GM10248 (cell line): ENCODE data around the gene LRRC72.
"Not testable (repeated sequence)": the region's sequence is repeated elsewhere in the genome, so short reads cannot be mapped to it uniquely, and the experiment has no call there.

Source experiments
- CTCF ChIA-PET: fragments of 300-600 bp; sonication (Branson Sonifier 250); formaldehyde crosslinking; extraction: SDS; loops from one replicate; lab custom pipeline; 2021; ENCODE audit warnings: antibody characterized with exemption; lab: Yijun Ruan, JAX
- POLR2A ChIA-PET: fragments of 350-650 bp; sonication (Branson Sonifier 250); formaldehyde crosslinking; extraction: SDS; loops from one replicate; lab custom pipeline; 2020; ENCODE audit warnings: antibody characterized with exemption; lab: Yijun Ruan, JAX
- DNase-seq: peaks from one replicate; pipeline ENCODE4 v3.0.0; 2012; ENCODE audit errors: extremely low spot score
- CTCF ChIP-seq: IDR thresholded peaks from 2 replicates; pipeline ENCODE4 v1.5.1; 2012; ENCODE audit warnings: mild to moderate bottlenecking, low read depth; ENCODE audit errors: extremely low read depth, missing control alignments, control extremely low read depth

LRRC72 gene

GRCh38 chr7:16493266-16493665 lies 33.4 kb upstream of the LRRC72 start:
- ChIA-PET CTCF (interaction anchor here (0.8 to 1.3 kb wide), 4 partner anchors 10 to 72 kb away, joined by 3 to 4 read pairs (median 3); no protein-coding TSS in a partner anchor), POLR2A (no interaction called here)
- TF ChIP-seq CTCF: no peak
- DNase-seq: no peak

GRCh38 chr7:16494551-16494950 lies 32.1 kb upstream of the LRRC72 start:
- ChIA-PET POLR2A (no interaction called here), CTCF (no interaction called here)
- TF ChIP-seq CTCF: no peak
- DNase-seq: no peak

- ChIA-PET CTCF (no interaction called here), POLR2A (no interaction called here)
- TF ChIP-seq CTCF: no peak
- no peak for DNase-seq
These were observed 31.5 kb upstream of the LRRC72 start for GRCh38 chr7:16494955-16495719.

GRCh38 chr7:16498122-16498521 lies 28.5 kb upstream of the LRRC72 start:
- DNase-seq: no peak
- ChIA-PET POLR2A (no interaction called here), CTCF (interaction anchor here (0.7 to 1.6 kb wide), 5 partner anchors 16 to 67 kb away, joined by 3 read pairs; no protein-coding TSS in a partner anchor)
- no peak for TF ChIP-seq CTCF

GRCh38 chr7:16502303-16502702 lies 24.3 kb upstream of the LRRC72 start:
- DNase-seq: no peak
- TF ChIP-seq CTCF: no peak
- ChIA-PET CTCF (interaction anchor here (1.8 kb wide), 1 partner anchor 9 kb away, joined by 4 read pairs; no protein-coding TSS in a partner anchor), POLR2A (no interaction called here)

- no peak for TF ChIP-seq CTCF
- DNase-seq: no peak
- ChIA-PET CTCF (interaction anchor here (0.9 to 1.4 kb wide), 2 partner anchors 11 to 43 kb away, joined by 3 to 4 read pairs; no protein-coding TSS in a partner anchor), POLR2A (no interaction called here)
These were observed 22.6 kb upstream of the LRRC72 start for GRCh38 chr7:16504019-16504418.

GRCh38 chr7:16506422-16506821 lies 20.2 kb upstream of the LRRC72 start:
- DNase-seq, POLR2A ChIA-PET: not testable (repeated sequence)
- CTCF ChIA-PET: interaction anchor here (1.3 to 1.4 kb wide), 2 partner anchors 10 to 58 kb away, joined by 3 to 4 read pairs; no protein-coding TSS in a partner anchor
